HG02610 (cell line): ENCODE data around the gene C15orf62.
A peak's percentile ranks its signal among the peaks of the same experiment; 100 is the strongest.

ENCODE experiments used
- ATAC-seq: cut with Tn5 transposase; IDR thresholded peaks from one replicate; pipeline ENCODE4 v1.9.1; 2021; ENCODE audit warnings: mild to moderate bottlenecking, moderate library complexity; ENCODE audit not compliant: unreplicated experiment

Gene C15orf62

DNA sequence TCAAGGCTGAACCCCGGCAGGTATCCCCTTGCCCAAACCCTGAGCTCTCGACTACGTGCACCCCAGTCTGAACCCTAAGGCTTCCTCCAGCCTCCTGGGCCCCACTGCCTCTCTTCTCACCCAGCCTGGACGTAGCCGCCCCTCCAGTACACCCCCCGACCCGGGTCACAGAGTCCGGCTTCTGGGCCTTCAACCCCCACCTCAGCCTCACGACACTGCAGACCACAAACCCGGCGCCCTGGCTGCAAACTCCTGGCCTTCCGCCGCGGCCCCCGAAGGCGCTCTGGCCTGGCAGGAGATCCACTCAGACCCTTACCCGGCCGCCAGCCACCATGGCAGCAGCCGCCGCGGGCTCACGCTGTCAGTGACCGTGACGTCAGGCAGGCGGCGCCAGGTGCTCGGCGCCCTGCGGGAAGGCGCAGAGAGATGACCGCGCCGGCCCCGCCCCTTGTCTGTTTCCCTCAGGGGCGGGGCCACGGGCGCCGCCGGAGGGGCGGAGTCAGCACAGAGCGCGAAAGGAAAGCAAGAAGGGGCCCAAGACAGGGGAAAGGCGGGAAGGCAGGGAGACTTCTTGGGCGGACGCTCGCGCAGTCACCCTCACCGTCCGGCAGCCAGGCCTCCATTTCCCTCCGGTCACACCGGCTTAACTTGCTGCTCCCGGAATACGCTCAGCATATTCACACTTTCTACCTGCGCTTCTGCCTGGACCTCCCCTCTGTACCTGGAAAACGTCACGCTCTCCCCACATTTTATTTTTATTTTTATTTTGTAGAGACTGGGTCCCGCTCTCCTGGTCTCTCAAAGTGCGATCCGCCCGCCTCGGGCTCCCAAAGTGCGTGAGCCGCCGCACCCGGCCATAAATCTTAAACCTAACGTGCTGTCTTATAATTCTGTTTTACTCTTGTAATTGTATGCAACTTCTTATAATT is 14.6 kb upstream of the C15orf62 start, which contains the start of gene RMDN3:
RMDN3 (minus strand) TSS at position 372 of the 929 bp plus-strand sequence. CDS start 471 bp downstream, outside the sequence.
- peak; percentile 81 for ATAC-seq

DNA sequence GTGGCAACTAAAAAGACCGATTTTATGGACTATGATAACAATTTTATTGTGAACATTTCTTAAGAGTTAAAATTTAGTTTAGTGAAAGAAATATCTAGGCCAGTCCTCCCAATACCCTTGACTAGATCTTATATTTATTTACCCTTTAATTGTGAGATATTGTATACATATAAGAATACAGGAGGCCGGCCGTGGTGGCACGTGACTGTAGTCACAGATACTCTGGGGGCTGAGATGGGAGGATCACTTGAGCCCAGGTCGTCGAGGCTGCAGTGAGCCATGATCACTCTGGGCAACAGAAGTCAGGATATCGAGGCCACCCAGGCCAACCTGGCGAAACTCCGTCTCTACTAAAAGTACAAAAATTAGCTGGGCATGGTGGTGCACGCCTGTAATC is 14.0 kb upstream of the C15orf62 start:
- ATAC-seq: no peak

DNA sequence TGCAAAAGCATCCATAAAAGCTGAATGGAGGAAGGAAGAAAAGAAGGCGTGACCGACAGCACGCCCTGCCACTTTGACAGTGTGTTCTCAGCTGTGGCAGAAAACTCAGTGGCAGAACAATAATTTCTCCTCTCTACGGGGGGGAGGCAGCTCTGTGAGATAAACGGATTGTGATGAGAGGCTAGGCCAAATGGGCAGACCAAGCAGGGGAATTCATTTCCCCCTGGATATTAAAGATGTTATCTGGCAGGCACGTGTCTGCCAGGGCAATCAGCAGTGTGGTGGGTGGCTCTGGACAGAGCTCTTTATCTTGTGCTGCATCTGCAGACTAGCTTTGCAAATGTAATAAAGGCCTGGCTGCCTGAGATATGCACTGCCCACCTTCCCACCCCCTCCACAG is 12.8 kb upstream of the C15orf62 start:
- no peak for ATAC-seq

DNA sequence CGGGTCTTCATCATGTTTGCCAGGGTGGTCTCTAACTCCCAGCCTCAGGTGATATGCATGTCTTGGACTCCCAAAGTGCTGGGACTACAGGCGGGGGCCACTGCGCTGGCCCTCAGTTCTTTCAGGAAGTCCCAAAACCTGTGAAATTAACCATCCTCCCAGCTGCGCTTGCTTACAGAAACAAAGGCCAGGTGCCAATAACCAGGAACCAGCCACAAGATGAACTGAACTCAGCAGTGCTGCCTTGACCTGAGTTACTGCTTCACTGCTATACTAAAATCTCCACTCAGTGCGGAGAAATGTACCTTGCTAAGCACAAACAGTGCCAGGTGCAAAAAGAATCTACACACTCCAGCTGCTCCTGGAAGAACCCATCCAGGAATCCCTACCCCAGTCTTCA is 9.8 kb upstream of the C15orf62 start:
- ATAC-seq: no peak

DNA sequence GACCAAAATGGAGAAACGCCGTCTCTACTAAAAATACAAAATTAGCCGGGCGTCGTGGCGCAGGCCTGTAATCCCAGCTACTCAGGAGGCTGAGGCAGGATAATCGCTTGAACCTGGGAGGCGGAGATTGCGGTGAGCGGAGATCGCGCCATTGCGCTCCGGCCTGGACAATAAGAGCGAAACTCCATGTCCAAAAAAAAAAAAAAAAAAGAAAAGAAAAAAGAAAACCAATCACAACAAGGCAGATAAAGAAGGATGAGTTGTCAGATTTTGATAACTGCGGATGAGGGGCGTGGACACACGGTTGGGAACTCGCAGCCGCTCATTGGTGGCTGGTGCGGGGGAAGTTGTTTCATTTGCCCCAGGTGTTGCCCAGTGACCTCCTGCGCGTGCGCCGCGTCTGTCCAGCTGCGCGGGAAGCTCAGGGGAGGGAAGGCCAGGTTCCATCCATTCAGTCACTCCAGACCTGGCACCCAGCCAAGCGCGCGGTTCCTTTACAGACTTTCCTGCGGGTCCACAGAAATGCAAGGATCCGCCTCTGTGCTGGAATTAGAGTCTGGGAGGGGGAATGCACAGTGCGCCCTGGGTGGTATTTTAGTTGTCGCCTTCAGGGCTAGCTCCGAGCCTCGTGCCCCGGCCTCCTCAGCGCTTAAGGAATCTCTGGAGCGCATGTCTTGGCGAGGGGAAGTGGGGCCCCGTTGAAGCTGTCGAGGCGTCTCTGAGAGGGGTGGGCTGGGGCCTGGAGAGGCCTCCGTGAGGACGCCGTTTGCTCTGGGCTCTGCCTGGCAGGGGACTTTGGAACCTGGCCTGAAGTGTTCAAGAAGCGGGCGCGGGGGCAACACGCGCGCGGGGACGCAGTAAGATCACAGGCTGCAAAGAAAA is 6.6 kb upstream of the C15orf62 start:
- ATAC-seq: no peak

DNA sequence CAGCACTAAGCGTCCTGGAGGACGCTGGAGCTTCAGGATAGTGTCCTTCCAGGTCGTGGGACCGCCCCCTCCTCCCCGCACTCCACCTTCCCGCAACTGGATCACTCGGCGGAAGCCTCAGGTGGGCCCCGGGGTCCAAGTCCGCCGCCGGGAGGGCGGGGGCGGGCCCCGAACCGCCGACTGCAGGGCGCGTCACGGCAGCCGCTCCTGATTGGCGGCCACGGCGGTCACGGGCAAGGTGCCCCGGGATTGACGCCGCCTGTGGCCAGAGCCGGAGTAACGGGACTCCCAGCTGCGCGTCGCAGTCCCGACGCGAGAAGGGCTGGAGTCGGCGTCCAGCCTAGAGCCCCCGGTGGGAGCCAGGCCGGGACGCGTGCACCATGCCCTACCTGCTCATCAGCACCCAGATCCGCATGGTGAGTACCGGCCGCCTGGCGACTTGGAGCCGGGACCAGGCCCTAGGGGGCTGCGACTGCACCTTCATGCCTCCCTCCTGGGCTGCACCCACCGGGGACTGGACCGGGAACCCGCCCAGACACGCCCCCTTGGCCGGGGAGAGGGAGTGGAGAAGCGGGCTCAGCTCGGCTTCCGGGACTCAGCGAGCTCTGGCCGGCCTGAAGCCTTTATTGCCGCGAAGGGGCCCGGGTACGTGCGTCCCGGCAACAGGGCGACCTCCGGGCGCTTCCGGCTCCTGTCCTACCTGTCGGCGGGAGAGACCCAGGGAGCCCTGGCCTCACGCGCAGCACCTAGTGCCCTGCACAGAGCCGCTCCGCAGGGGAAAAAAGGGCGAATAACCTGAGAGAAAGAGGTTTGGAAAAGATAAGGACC is 5.8 kb upstream of the C15orf62 start, which contains the start of gene GCHFR:
GCHFR (plus strand) TSS at position 268 of the 828 bp plus-strand sequence; CDS start at position 381, 113 bp downstream.
- peak; percentile 46 for ATAC-seq

DNA sequence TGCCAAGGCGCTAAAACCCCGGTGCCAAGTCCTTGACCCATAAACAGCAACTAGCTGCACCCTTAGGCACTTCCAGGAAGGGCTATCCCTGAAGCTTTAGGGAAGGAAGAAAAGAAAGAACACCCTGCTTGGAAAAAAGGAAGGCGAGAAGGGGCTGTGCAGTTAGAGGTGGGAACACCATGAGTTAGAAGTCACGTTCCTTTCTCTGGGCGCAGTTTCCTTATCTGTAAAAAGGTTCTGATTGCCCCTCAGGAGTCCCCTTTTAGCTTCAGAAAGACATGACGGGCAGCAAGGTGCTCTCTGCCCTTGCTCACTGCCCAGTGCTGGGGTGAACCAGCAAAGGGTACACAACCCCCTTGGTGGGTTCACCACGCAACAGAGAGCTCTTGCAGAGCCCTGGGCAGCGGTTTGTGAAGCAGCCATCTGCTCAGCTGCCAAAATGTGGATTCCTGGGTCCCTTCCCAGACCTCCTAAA is 5.1 kb upstream of the C15orf62 start:
- ATAC-seq: no peak

DNA sequence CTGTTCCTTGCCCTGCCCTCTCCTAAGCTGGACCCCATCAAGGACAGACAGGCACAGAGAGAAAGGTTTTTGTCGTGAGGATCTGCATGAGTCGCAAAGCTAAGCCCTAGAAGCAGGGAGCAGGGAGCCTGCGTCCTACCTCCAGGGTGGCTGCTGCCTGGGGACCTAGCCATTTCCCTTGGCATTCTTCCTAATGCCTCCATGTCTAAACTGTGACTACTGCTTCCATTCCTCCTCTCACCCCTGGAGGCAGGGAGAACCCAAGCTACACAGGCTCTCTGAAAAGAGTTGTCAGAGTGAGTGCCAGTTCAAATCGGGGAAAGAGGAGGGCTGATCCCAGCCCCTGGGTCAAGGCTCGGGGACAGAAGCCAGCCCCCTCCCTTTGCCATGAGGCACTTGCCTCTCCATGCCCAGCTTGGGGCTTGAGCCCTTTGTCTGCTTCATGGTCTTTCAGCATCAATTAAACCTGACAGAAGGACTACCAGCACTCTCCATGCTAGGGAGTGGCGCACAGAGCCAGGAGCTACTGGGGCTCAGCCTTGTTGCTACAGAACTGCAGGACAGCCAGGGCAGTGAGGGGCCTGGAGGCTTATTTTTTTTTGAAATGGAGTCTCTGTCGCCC is 3.5 kb upstream of the C15orf62 start:
- ATAC-seq: no peak

DNA sequence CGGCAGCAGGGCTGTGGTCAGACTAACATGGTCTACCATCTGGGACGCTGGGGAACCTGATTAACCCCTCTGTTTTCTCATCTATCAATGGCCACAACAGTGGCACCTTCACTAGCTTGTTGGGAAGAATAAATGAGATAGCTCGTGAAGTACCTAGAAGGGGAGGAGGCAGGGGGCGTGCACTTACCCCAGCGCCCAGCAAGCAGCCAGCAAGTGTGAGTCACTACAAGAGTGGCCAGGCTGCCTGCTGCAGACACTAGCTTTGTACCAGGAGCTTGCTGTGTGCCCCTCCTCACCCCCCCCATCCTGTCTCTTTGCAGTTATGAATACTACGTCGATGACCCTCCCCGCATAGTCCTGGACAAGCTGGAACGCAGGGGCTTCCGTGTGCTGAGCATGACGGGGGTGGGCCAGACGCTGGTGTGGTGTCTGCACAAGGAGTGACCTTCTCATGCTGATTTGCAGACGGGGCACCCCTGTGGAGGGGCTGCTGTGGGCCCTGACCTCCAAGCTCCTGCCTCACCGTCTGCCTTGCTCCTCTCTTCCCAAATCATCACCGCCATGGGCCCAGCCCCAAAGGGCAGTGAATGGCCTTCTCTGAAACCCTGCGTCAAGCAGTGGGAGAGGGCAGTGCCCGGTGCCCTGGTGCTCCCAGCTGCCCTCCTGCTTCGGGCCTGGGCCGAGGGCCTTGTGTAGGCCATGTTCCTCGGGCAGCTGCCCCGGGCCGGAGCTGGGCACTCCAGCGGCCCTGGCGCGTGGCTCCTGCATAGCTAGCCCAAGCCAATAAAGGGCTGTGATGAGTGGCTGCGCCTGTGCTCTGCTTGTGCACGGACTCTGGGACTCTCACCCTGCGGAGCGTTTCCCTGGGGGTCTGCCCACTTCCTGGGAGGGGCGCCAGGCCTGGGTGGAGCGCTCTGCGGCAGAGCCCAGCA is 2.6 kb upstream of the C15orf62 start:
- no peak for ATAC-seq

DNA sequence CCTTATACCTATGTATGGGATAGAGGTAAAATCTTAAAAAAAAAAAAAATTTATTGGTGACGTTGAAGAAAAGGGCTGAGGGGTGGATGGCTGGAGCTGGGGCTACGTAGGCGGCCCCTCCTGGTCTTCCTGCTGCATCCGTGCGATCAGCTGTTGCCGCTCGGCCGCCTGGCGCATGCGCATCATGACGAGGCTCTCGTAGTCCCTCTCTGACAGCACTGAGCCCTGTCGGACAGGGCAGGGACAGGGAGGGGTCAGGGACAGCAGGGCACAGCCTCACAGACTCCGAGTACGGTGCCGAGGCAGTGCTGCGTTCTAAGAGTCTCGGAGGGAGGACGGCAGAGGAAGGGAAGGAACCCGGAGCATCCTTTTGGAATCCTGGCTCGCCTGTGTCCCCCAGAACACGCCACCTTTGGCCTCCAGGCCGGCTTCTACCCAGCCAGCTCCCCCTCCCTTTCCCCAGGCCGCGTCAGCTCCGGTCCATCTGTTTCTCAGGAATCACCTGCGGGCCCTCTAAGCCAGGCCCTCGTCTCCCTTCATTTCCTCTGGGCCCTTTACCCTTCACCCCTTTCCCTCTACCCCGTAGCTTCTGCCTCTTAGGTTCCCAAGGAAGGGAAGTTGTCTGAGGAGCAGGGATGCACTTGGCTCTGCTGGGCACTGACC is 1.8 kb upstream of the C15orf62 start:
- ATAC-seq: no peak

DNA sequence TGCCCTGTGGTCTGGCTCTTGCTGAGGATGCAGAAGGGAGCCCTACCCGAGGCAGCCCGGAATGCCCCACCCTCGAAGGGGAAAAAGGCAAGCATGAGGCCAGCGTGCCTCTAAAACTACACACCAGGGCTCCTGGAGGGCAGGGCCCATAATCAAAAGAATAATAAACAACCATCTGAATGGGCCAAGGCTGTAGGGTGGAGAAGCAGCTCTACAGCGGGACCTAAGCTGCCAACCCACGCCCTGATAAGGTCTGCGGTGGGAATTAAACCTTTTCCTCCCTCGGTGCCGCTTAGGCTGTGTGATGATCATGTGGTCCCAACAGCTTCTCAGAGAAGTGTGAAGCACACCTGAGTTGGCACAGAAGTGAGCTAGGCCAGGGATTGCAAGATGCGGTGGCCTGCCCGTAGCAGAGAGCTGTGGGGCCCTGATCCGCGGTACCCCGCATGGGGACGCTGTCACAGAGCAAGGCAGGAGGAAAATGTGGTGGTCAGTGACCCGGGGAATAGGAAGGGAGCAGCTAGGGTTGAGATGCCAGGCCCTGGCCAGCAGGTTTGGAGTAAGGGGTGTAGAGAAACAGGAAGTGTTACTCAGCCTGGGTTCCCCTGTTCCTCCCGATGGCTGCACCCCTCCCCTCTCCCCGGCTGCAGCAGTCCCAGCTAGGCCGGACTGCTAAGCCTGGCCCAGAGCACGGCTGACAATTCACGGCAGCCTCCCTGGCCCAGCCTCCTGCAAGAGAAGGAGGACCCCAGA is 1.1 kb upstream of the C15orf62 start:
- ATAC-seq: peak; percentile 3

DNA sequence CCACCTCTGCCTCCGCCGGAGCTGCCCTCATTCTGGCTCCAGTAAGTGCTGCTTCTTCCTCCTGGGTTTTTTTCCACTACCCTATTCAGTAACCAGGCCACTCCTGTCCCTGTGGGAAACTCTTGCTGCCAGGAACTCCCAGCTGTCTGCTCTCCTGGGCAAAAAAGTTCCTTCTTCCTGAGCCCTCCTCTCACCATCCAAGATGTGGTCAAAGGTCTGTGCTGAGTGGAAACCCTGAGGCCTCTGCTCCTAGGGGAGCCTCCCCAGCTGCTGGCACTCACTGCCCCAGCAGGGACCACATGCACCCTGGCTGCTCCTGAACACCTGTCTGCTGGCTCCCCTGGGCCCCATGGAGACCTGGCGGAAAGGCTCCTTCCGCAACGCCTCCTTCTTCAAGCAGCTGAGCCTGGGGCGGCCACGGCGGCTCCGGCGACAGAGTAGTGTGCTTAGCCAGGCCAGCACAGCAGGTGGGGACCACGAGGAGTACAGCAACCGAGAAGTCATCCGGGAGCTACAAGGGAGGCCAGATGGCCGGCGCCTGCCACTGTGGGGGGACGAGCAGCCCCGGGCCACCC is 454 bp downstream of the C15orf62 start:
- no peak for ATAC-seq

DNA sequence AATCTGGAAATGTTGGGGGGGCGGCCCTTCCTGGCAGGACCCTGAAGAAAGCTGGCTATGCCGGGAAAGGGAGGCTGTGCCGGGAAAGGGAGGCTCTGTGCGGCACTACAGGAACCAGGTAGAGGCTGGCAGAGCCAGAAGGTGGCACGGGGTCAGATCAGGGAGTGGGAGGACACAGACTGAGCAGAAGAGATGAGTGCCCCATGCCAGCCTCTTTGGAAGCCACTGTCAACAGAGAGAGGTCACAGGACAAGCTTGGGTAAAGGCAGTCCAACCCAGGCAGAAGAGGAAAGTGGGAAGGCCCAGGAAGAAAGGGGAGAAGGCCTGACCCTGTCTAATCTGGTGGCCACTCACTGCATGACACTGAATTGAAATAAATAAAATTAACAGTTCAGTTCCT is 1.5 kb downstream of the C15orf62 start:
- no peak for ATAC-seq

DNA sequence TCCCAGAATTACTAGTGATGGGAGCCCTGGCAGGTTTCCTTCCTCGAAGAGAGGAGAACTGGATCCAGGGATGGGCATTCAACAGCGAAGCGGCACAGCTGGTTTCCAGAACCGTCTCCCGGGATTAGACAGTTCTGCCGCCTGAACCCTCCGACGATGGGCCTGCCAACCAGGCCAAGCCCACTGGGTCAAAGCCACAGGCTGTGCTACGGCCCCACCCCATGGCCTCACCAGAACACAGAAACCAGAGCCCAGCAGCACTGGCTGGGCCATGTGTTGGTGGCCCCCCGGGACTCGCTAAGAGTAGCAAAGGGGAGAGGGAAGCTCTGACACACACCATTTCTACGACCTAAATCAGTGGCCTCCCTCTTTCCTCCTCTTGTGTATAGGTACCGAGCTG is 2.2 kb downstream of the C15orf62 start:
- no peak for ATAC-seq

DNA sequence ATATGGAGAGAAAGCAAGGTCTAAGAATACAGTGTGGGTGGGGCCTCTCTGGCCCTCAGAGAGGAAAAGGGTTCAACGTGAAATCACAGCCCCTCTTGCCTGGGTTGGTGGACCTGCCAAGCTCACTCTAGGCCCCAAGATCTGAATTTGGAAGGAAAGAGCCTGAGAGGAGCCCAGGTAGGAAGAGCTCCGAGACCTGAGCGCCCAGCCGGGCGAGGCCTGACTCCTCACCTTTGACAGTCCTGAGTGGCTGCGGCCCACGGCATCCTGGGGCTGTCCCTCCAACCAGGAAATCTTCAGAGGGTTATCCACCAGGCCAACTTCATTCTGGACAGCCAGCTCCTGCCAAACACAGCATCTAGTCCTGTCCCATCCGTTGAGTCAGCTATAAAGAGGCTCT is 3.7 kb downstream of the C15orf62 start:
- ATAC-seq: no peak

DNA sequence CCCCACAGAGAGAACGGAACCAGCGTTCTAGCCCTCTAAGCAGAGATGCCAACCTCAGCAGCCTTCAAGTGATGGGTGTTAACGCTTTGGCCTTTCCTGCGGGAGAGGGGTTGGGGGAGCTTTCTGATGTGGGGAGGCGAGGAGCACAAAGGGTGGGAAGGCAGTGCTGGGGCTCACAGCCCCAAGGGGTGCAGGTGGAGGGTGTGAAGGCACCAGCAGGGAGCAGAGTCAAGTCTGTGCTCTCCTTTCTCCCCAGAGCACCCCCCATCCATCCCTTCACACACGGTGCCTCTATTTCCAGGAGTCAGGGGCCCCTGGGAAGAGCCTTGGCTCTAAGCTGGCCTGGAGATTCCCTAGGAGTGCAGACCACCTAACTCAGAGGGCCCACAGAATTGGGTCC is 4.1 kb downstream of the C15orf62 start:
- no peak for ATAC-seq

DNA sequence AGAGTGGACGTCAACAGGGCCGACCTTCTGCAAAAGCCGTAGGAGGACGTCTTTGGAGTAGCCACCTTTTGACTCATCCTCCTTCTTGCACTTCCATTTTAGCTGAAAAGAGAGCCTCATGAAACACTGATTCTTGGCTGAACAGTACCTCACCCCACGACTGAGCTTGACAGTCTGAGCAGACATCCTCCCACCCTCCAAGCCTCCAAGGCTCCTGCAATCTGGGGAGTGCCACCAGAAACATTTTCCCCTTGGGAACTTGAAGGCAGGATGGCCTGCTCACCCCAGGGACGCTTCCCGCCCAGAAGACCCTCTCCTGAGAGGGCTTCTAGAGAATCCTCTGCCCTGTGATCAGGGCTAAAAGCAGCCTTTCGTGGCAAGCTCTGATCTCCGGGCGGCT is 5.2 kb downstream of the C15orf62 start:
- no peak for ATAC-seq
